GM18868 (cell line): ENCODE results near the gene RASA1.
"Not testable (repeated sequence)": the region's sequence is repeated elsewhere in the genome, so short reads cannot be mapped to it uniquely, and the experiment has no call there.

Experiments
- ATAC-seq: cut with Tn5 transposase; IDR thresholded peaks from one replicate; pipeline ENCODE4 v1.9.1; 2021; ENCODE audit warnings: mild to moderate bottlenecking, moderate library complexity; ENCODE audit not compliant: unreplicated experiment

Gene RASA1

GRCh38 chr5:87278590-87279100 lies 11.0 kb downstream of the RASA1 start:
- no peak for ATAC-seq

- ATAC-seq, result peak; percentile 63
Measured at GRCh38 chr5:87282269-87282668, 14.6 kb downstream of the RASA1 start.

GRCh38 chr5:87287266-87287665 lies 19.6 kb downstream of the RASA1 start:
- not testable (repeated sequence) for ATAC-seq

DNA sequence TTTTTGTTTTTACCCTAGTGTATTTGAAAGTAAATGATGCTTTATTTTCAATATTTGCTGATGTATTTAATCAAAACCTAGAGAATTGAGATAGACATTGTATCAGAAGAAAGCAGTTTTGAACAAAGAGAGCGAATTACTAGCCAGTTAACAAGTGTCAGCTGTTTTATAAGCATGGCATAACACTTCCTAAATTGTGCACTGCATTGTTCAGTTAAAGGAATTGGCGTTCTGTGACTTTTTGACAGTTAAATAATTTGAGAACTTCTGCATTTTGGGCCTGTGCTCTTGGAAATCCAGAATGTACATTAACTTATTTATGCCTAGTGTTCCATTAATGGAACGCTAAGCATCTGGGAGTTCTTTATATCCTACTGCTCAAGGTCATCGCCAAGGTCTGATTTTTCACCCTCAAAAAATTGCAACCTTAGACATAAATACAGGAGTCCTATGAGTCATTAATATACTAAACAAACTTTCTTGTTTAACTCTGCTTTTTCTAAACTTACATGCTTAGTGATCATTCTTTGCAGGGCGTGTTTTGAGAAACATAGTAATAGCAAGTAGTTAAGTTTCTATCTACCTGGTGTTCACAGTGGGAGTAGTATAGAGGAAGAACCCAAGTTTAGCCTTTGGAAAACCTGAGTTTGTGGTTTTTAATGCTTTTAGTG lies 31.1 kb downstream of the RASA1 start:
- no peak for ATAC-seq

- ATAC-seq, result no peak
Measured at GRCh38 chr5:87300176-87300575, 32.5 kb downstream of the RASA1 start.

- peak; percentile 67 for ATAC-seq
Measured at GRCh38 chr5:87300744-87301143, 33.1 kb downstream of the RASA1 start.

DNA sequence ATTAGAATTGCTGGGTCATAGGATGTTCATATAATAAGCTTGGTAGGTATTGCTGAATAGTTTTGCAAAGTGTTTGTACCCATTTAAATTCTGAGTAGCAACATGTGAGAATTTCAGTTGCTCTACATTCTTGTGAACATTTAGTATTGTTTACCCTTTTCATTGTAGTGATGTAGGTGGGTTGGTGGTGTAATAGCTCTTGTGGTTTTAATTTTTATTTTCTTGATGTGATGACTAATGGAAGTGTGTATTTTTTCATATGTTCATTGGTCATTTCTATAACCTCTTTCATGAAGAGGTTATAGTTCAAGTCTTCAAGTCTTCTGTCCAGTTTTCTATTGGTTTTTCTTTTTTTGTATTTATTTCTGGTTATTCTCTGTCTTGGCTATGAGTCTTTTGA lies 34.4 kb downstream of the RASA1 start:
- ATAC-seq, result no peak

DNA sequence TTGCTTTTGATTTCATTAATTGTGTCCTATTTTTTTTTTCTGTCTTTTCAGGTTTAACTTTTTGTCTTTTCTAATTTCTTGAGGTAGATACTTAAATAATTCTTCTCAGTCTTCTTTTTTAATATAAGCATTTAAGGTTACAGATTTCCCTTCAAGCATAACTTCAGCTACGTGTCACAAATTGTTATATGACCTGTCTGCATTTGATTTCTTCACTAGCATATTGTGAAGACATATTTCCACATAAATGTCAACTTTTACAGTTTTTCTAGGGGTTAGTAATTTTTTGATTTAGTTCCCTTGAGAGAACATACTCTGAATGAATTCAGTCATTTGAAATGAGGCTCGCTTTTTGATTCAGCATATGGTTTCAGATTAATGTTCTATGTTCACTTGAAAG lies 35.6 kb downstream of the RASA1 start:
- ATAC-seq, result no peak

DNA sequence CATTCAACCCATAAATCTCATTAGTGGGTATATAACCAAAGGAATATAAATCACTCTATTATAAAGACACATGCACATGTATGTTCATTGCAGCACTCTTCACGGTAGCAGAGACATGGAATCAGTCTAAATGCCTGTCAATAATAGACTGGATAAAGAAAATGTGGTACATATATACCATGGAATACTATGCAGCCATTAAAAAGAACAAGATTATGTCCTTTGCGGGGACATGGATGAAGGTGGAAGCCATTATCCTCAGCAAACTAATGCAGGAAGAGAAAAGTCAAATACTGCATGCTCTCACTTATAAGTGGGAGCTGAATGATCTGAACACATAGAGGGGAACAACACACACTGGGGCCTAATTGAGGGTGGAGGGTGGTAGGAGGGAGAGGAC lies 38.4 kb downstream of the RASA1 start:
- ATAC-seq, result not testable (repeated sequence)

DNA sequence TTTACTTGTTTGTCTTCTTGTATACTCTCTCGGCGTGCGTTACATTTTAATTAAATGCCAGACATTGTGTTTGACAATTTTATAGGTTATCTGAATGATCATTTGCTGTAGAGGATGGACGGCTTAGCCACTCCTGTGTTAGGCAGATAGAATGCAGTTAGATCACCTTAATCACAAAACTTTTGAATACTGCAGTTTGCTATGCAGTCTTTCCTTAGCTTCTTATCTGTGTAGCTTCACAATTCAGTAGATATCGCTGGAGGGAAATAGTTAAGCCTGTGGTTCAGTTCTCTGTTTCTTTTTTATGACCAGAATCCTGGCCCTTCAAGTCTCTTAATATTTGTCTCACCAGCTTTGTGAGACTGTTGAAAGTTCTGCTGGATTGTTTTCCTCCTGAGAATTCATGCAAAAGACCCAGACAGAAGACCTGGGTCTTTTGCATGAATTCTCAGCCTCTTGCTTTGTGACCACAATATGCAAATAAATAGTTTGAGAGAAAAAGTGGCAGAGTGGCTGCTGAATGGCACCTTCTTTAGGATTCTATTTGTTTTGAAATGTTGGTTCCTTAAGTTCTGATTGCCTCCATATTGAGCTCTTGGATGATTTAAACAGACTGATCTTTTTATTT lies 40.2 kb downstream of the RASA1 start:
- ATAC-seq, result peak; percentile 70

GRCh38 chr5:87311405-87312279 lies 44.0 kb downstream of the RASA1 start:
- no peak for ATAC-seq

DNA sequence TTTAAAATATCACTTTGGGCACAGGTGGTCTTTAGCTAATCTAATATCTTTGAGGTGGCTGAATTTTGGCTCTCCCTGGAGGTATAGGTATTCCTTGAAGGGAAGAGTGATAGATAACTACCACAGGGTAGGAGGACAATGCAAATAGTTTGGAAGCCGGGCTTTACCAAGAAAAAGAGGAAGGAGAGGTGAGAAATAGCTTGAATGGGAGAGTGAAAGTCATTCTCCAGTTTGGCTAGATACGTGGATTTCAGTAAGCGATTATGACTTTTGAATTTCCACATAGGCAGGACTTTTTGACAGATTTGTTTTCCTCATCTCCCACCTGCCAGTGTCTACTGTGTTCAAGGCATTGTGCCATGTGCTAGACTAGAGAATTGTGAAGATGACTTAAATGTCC lies 45.5 kb downstream of the RASA1 start:
- no peak for ATAC-seq

GRCh38 chr5:87319469-87319868 lies 51.8 kb downstream of the RASA1 start:
- ATAC-seq, result no peak

DNA sequence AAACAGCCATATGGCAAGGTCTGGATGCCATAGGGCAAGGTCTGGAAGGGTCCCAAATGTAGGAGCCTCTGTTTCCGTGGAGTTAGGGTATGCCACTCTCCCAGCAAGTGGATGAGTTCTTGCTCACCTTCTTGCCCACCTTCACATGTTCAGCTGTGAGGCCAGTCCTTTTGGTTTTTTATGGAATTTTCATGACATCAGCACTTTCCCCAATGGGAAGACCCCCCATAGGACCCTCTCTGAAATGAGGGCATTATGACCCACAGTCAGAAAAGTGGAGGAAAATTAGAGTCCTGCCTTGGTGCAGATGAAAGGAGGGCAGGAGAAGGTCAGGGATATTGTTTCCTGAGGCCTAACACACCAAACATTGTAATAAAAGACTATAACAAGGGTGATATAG lies 53.9 kb downstream of the RASA1 start:
- ATAC-seq, result no peak

DNA sequence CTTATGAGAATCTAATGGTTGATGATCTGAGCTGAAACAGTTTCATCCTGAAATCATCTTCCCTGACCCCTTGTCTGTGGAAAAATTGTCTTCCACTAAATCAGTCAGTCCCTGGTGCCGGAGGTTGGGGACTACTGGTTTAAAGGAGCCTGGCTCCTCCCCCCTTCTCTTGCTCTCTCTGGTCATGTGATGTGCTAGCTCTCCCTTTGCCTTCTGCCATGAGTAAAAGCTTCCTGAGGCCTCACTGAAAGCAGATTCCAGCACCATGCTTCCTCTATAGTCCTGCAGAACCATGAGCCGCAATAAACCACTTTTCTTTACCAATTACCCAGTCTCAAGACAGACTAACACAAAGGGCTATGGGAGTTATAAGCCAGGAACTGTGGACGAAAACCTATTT lies 54.7 kb downstream of the RASA1 start:
- ATAC-seq, result no peak

DNA sequence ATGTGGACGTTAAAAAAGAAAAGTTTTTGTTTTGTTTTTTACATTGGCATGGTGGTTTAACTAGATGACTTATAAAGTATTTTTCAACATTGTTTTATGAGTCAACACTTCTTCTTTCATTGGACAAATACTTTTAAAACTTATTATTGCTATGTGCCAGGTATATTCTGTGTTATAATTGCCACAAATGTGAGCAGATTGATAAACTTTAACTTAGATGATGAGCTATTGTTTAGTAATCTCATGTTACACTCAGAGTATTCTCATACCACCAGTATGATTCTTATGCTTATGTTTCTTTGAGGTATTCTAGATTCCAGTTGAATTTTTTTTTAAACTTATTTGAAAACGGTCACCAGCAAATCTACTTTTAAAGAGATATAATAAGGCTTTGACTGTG lies 60.3 kb downstream of the RASA1 start:
- no peak for ATAC-seq

DNA sequence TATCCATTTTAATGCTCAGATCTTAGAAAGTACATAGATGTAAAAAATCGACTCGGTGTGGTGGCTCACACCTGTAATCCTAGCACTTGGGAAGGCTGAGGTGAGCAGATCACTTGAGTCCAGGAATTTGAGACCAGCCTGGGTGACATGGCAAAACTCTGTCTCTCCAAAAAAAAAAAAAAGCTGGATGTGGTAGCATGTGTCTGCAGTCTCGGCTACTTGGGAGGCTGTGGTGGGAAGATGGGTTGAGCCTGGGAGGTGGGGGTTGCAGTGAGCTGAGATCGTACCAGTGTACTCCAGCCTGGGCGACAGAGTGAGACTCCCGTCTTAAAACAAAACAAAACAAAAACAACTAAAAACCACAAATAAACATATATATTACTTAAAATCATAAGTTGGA lies 61.4 kb downstream of the RASA1 start:
- ATAC-seq, result no peak

DNA sequence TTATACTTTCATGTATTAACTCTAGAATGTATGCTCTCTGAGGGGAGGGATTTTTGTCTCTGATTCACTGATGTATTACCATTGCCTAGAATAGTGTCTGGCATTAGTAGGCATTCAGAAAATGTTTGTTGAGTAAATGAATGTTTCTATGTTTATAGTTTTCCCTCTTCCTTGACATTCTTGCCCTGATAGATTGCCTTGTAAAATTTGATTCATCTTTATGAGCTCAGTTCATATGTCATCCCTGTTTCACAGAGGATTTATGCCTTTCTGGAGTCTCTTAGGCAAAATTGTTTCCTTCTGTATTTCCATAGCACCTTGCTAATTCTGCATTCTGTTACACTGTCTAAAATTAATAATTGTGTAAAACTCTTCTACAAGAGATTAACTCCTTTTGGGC lies 72.3 kb downstream of the RASA1 start:
- ATAC-seq, result no peak

DNA sequence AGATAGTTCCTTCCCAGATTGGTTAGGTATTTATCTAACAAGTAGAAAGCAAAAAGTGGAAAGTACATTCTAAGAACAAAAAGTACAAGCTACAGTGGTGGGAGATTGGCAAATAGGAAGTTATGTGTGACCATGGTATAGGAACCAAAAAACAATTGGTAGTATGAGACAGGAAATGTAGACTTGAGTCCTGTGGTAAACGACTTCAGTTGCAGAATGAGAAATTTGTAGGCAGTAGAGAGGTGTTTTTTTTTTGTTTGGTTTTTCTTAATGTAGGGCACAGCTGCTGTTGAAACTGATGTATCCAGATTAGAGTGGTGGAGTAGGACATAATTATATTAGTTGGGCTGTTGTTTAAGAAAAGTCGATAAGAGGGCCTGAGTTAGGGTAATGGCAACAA lies 73.0 kb downstream of the RASA1 start:
- peak; percentile 99 for ATAC-seq

DNA sequence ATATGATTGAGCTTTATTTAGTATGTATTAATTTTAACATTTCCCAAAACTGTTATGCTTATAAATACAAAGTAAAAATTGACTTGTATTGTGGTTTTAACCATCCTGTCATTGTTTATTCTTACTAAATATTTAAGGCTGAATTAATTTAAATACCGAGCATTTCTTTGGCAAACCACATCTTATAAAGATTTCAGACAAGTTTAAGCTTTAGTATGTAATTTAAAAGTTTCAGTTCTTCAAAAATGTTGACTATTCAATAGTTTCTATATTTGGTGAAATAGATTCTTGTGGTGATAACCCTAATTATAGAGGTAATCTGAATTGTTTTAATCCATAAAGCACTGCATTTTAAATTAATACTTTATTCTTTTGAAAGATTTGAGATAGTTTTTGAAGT lies 79.6 kb downstream of the RASA1 start:
- peak; percentile 75 for ATAC-seq

GRCh38 chr5:87347841-87348240 lies 80.2 kb downstream of the RASA1 start:
- peak; percentile 25 for ATAC-seq

DNA sequence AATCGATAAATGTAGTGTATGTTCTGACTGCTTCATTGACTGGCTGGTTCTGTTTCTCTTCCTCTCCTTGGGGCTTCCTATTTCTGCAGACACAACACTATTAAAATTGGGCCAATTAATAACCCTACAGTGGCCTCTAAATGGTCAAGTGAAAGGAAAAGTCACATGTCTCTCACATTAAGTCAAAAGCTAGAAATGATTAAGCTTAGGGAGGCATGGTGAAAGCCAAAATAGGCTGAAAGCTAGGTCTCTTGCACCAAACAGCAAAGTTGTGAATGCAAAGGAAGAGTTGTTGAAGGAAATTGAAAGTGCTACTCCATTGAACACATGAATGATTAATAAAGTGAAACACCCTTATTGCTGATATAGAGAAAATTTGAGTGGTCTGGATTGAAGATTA lies 86.8 kb downstream of the RASA1 start:
- ATAC-seq, result no peak
